ENCODE results near the gene PHKB.
"Not testable (repeated sequence)": the region's sequence is repeated elsewhere in the genome, so short reads cannot be mapped to it uniquely, and the experiment has no call there.

DNA sequence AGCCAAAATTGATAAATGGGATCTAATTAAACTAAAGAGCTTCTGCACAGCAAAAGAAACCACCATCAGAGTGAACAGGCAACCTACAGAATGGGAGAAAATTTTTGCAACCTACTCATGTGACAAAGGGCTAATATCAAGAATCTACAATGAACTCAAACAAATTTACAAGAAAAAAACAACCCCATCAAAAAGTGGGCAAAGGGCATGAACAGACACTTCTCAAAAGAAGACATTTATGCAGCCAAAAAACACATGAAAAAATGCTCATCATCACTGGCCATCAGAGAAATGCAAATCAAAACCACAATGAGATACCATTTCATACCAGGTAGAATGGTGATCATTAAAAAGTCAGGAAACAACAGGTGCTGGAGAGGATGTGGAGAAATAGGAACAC lies 18.2 kb upstream of the PHKB start:
- TF ChIP-seq, protein P1, sequence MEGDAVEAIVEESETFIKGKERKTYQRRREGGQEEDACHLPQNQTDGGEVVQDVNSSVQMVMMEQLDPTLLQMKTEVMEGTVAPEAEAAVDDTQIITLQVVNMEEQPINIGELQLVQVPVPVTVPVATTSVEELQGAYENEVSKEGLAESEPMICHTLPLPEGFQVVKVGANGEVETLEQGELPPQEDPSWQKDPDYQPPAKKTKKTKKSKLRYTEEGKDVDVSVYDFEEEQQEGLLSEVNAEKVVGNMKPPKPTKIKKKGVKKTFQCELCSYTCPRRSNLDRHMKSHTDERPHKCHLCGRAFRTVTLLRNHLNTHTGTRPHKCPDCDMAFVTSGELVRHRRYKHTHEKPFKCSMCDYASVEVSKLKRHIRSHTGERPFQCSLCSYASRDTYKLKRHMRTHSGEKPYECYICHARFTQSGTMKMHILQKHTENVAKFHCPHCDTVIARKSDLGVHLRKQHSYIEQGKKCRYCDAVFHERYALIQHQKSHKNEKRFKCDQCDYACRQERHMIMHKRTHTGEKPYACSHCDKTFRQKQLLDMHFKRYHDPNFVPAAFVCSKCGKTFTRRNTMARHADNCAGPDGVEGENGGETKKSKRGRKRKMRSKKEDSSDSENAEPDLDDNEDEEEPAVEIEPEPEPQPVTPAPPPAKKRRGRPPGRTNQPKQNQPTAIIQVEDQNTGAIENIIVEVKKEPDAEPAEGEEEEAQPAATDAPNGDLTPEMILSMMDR (IDR thresholded peaks at IDR 0.05; ENCODE audit: extremely low read depth in 1 of 2, insufficient read depth in 1 of 2, low read depth in 1 of 2, low read length in 2 of 2): not testable (repeated sequence)
- TF ChIP-seq POLR2AphosphoS5 (IDR thresholded peaks at IDR 0.05; ENCODE audit: insufficient read depth, low read depth, low read length); POLR2A (IDR thresholded peaks at IDR 0.05; ENCODE audit: low read depth, low read length); MYC (IDR thresholded peaks at IDR 0.05; ENCODE audit: low read depth, low read length); EZH2 (IDR thresholded peaks at IDR 0.05; ENCODE audit: borderline replicate concordance, low read depth, low read length, severe bottlenecking); JUN (IDR thresholded peaks at IDR 0.05; ENCODE audit: borderline replicate concordance, insufficient read depth, insufficient read length, low read depth); FOS (IDR thresholded peaks at IDR 0.05; ENCODE audit: borderline replicate concordance, insufficient read depth, low read length): not testable (repeated sequence)
- TF ChIP-seq, protein P2, sequence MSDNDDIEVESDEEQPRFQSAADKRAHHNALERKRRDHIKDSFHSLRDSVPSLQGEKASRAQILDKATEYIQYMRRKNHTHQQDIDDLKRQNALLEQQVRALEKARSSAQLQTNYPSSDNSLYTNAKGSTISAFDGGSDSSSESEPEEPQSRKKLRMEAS (IDR thresholded peaks at IDR 0.05; ENCODE audit: insufficient read depth, insufficient read length): not testable (repeated sequence)

Data from endothelial cell of umbilical vein (primary cell).